ENCODE results near the gene NLRP10.

NLRP10 gene

DNA sequence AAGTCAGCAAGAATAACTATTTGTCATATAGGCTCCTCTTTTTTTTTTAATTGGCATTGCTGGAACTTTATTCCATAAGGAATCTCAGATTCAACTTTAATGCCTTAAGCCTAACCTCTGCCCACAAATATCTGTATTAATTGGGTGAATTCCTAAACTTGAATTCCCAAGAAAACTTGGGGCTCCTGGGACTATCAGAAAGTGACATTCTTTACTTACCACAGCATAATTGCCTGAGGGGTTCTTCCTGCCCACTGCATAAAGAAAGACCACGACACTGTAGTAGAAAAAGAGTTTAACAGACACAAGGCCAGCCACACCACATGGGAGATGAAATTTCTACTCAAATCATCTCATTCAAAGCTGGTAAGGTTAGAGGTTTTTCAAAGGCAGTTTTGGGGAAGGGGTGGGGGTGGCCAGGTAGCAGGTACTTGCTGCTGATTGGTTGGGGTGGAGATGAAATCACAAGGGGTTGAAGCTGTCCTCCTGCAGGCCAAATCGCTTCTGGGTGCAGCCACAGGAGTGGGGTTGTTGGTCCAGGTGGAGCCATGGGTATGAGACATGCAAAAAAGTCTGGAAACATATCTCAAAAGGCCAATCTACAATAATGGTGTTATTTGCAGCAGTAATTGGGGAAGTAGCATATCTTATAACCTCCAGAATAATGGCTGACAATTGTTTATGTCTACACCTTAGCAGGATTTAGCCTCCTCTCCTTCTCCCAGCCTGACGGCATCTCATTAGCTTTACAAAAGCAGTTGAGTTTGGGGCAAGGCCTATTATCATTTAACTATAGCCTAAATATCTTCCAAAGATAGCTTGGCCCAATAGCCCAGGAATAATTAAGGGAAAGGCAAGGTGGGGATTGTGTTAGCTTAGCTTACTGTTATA, 4.8 kb upstream of the NLRP10 start:
- Histone ChIP-seq H4K20me1 (ENCODE audit: insufficient read depth, low read length) (peaks cover 2% of the 10 kb centered on the region; the same call in 1 of the 2 replicates), H2AFZ (ENCODE audit: low read depth, low read length) (no peak overlapping the region), H3K27ac (ENCODE audit: low read length) (no peak overlapping the region), H3K4me1 (ENCODE audit: insufficient read depth, low read length) (no peaks in the 10 kb centered on the region), H3K79me2 (ENCODE audit: insufficient read depth, low read length) (no peaks in the 10 kb centered on the region), H3K36me3 (ENCODE audit: insufficient read depth, low read length) (no peaks in the 10 kb centered on the region), H3K4me3 (ENCODE audit: low read depth in 1 of 2, low read length in 2 of 2) (no peak overlapping the region), H3K9me3 (ENCODE audit: insufficient read depth, low read length, severe bottlenecking) (no peaks in the 10 kb centered on the region), H3K9ac (ENCODE audit: low read depth, low read length) (no peak overlapping the region), H3K4me2 (ENCODE audit: insufficient read depth, low read length) (no peak overlapping the region), H3K27me3 (ENCODE audit: insufficient read depth, low read length, poor library complexity) (peaks cover 21% of the 10 kb centered on the region)
- ATAC-seq (ENCODE audit: insufficient read depth, low read depth), result no peak
- no peak for DNase-seq
- no peak for TF ChIP-seq EZH2 (IDR thresholded peaks at IDR 0.05; ENCODE audit: borderline replicate concordance, low read depth, low read length, severe bottlenecking)
- TF ChIP-seq, protein P1, sequence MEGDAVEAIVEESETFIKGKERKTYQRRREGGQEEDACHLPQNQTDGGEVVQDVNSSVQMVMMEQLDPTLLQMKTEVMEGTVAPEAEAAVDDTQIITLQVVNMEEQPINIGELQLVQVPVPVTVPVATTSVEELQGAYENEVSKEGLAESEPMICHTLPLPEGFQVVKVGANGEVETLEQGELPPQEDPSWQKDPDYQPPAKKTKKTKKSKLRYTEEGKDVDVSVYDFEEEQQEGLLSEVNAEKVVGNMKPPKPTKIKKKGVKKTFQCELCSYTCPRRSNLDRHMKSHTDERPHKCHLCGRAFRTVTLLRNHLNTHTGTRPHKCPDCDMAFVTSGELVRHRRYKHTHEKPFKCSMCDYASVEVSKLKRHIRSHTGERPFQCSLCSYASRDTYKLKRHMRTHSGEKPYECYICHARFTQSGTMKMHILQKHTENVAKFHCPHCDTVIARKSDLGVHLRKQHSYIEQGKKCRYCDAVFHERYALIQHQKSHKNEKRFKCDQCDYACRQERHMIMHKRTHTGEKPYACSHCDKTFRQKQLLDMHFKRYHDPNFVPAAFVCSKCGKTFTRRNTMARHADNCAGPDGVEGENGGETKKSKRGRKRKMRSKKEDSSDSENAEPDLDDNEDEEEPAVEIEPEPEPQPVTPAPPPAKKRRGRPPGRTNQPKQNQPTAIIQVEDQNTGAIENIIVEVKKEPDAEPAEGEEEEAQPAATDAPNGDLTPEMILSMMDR (IDR thresholded peaks at IDR 0.05; ENCODE audit: borderline replicate concordance, extremely low read depth, low read length, poor library complexity, severe bottlenecking), result no peak

DNA sequence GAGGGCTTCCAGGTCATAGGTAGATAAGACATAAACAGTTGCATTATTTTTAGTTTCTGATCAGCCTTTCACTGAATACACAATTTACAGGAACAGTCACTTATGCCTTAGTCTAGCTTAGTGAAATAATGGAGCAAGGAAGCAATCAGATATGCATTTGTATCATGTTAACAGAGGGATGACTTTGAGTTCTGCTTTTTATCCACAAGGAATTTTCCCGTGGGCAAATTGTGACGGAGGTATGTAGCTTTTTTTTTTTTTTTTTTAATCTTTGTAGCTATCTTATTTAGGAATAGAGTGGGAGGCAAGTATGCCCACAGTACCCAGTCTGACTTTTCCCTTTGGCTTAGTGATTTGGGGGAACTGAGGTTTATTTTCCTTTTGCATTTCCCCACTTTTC, 3.4 kb upstream of the NLRP10 start:
- no peak overlapping the region for H3K4me2 ChIP-seq (ENCODE audit: insufficient read depth, low read length)
- no peaks in the 10 kb centered on the region for H3K36me3 ChIP-seq (ENCODE audit: insufficient read depth, low read length)
- H2AFZ ChIP-seq (ENCODE audit: low read depth, low read length), result no peak overlapping the region
- no peaks in the 10 kb centered on the region for H3K4me1 ChIP-seq (ENCODE audit: insufficient read depth, low read length)
- H3K27me3 ChIP-seq (ENCODE audit: insufficient read depth, low read length, poor library complexity), result peaks cover 25% of the 10 kb centered on the region
- H3K27ac ChIP-seq (ENCODE audit: low read length), result no peak overlapping the region
- no peaks in the 10 kb centered on the region for H3K9me3 ChIP-seq (ENCODE audit: insufficient read depth, low read length, severe bottlenecking)
- H3K9ac ChIP-seq (ENCODE audit: low read depth, low read length), result no peak overlapping the region
- peaks cover 2% of the 10 kb centered on the region; the same call in 1 of the 2 replicates for H4K20me1 ChIP-seq (ENCODE audit: insufficient read depth, low read length)
- H3K4me3 ChIP-seq (ENCODE audit: low read depth in 1 of 2, low read length in 2 of 2), result no peak overlapping the region
- H3K79me2 ChIP-seq (ENCODE audit: insufficient read depth, low read length), result no peaks in the 10 kb centered on the region
- ATAC-seq (ENCODE audit: insufficient read depth, low read depth) (no peak), DNase-seq (no peak)
- no peak for TF ChIP-seq EZH2 (IDR thresholded peaks at IDR 0.05; ENCODE audit: borderline replicate concordance, low read depth, low read length, severe bottlenecking)
- TF ChIP-seq, protein P1 (IDR thresholded peaks at IDR 0.05; ENCODE audit: borderline replicate concordance, extremely low read depth, low read length, poor library complexity, severe bottlenecking), result no peak

DNA sequence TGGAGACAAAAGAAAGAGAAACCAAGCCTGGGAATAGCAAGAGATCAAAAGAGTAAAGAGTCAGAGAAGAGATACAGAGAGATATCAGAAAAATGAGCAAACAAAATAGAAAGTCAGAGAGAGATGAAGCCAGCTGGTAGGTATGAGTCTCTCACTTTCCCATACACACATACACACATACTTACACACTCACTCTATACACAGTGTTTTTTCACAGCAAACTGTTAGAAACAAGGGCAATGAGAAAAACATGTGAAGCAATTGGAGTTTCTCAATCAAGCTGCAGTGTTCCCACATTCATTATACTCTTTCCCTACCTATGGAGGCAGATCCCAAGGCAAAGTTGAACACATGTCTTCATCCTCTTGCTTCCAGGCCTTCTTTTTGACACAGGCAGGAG, 2.6 kb upstream of the NLRP10 start:
- H3K4me1 ChIP-seq (ENCODE audit: insufficient read depth, low read length), result no peaks in the 10 kb centered on the region
- no peak overlapping the region for H3K4me3 ChIP-seq (ENCODE audit: low read depth in 1 of 2, low read length in 2 of 2)
- H3K9ac ChIP-seq (ENCODE audit: low read depth, low read length), result no peak overlapping the region
- H2AFZ ChIP-seq (ENCODE audit: low read depth, low read length), result no peak overlapping the region
- no peaks in the 10 kb centered on the region for H3K9me3 ChIP-seq (ENCODE audit: insufficient read depth, low read length, severe bottlenecking)
- no peaks in the 10 kb centered on the region for H3K79me2 ChIP-seq (ENCODE audit: insufficient read depth, low read length)
- DNase-seq, result no peak
- no peak for ATAC-seq (ENCODE audit: insufficient read depth, low read depth)
- no peak overlapping the region for H3K4me2 ChIP-seq (ENCODE audit: insufficient read depth, low read length)
- TF ChIP-seq, protein P1 (IDR thresholded peaks at IDR 0.05; ENCODE audit: borderline replicate concordance, extremely low read depth, low read length, poor library complexity, severe bottlenecking), result no peak
- TF ChIP-seq EZH2 (IDR thresholded peaks at IDR 0.05; ENCODE audit: borderline replicate concordance, low read depth, low read length, severe bottlenecking), result no peak
- H4K20me1 ChIP-seq (ENCODE audit: insufficient read depth, low read length), result peaks cover 2% of the 10 kb centered on the region; the same call in 1 of the 2 replicates
- H3K36me3 ChIP-seq (ENCODE audit: insufficient read depth, low read length), result no peaks in the 10 kb centered on the region
- peaks cover 25% of the 10 kb centered on the region for H3K27me3 ChIP-seq (ENCODE audit: insufficient read depth, low read length, poor library complexity)
- H3K27ac ChIP-seq (ENCODE audit: low read length), result no peak overlapping the region
